ENCODE measurements around the gene MORN5.

- no peak for TF ChIP-seq EZH2 (IDR thresholded peaks at IDR 0.05; ENCODE audit: borderline replicate concordance, insufficient read depth, low read depth, low read length, poor library complexity, severe bottlenecking)
- TF ChIP-seq CTCF (IDR thresholded peaks at IDR 0.05): no peak
These were observed 54.8 kb downstream of the MORN5 start for GRCh38 chr9:122214507-122214906.
